Measurements from ENCODE around the gene GARIN5A. TPM values are rescaled to one million over a fixed set of nuclear protein-coding genes. Genes with fewer than 3 reads are reported as not detected.
A peak's percentile ranks its signal among the peaks of the same experiment; 100 is the strongest.

Gene GARIN5A
- polyA plus RNA-seq, 2 of the 4 experiments (the other 2 are of a cell fraction) = 1.1 to 1.7 TPM

DNA sequence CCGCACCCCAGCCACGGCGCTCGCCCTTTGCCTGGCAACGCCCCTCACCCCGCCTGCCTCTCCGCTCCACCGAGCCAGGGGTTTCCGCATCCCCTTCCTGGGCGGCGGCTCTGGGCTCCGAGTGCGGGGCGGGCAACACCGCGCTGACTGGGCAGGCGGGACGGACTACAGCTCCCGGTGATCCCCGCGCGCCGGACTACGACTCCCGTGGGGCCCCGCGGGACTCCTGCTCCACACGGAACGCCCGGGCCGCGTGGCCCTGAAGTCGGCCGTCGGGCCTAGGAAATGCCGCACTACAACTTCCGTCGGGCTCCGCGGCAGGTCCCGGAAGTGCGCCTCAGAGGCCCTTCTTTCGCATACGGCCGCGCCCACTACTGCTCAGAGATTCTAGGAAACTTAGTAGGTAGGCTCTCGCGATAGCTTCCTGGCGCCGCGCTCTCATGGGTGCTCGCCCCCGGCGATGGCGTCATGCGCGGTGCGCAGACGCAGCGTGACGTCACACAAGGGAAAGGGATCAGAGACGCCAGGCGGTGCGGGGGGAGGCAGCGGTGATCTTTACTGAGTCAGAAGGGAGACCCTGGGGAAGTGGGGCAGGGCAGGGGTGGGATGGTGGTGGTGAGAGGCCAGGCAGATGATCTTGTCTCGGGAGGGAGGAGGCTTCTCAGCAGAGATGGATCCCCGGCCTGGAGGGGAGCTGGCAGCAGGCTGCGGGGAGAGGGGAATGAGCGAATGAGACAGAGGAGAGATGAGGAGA lies 34.6 kb upstream of the GARIN5A start, which contains the start of gene JOSD2:
Gene JOSD2 (minus strand): TSS at position 123 of the 754 bp plus-strand sequence. CDS start 760 bp downstream, outside the sequence.
- POLR2A ChIA-PET = interaction anchor here (0.6 to 1.2 kb wide), 11 partner anchors 9 to 293 kb away, joined by 3 to 5 read pairs (median 3); partner anchors contain the start of genes KCNC3 and NR1H2
- Histone ChIP-seq H3K27ac (peak within 1 kb of the TSS; percentile 91 to 92), H3K9me3 (no peaks in the 10 kb centered on the region), H3K4me3 (peak within 1 kb of the TSS; percentile 76), H3K4me1 (peaks cover 12% of the 10 kb centered on the region; the same call in 2 of the 3 replicates), H3K4me2 (peak within 1 kb of the TSS; percentile 94)
- FAIRE-seq = peak; percentile 36
- DNase-seq (ENCODE audit: low read depth in 1 of 2, low spot score in 1 of 2) = peak; percentile 99 to 100
- CTCF ChIA-PET = interaction anchor here (0.8 to 4.3 kb wide), 8 partner anchors 14 to 213 kb away, joined by 3 to 28 read pairs (median 3); no protein-coding TSS in a partner anchor
- WGBS (ENCODE audit: missing lambda C conversion rate) = 6% methylated on average over 39 of the region's 69 CpGs
- ATAC-seq = peak; percentile 80 to 94
- TF ChIP-seq TP53 (CRISPR knock-in tag; IDR thresholded peaks at IDR 0.05) (peak; percentile 82; the same call in 1 of the 2 replicates), MAZ (IDR thresholded peaks at IDR 0.05; ENCODE audit: borderline replicate concordance, low read depth, low read length) (peak; percentile 99), CBX2 (IDR thresholded peaks at IDR 0.05; ENCODE audit: borderline replicate concordance, low read depth) (no peak), CHD4 (IDR thresholded peaks at IDR 0.05; ENCODE audit: borderline replicate concordance) (no peak), EP300 (IDR thresholded peaks at IDR 0.05) (no peak), POLR2A (IDR thresholded peaks at IDR 0.05; ENCODE audit: low read length) (peak; percentile 65), ZFP36 (IDR thresholded peaks at IDR 0.05; ENCODE audit: borderline replicate concordance, partially characterized antibody) (no peak), RNF2 (IDR thresholded peaks at IDR 0.05; ENCODE audit: borderline replicate concordance, low read depth) (no peak), RARB (CRISPR knock-in tag; IDR thresholded peaks at IDR 0.05) (no peak), ESRRA (IDR thresholded peaks at IDR 0.05; ENCODE audit: borderline replicate concordance, low read length) (peak; percentile 66; the same call in 1 of the 2 replicates), MAFK (IDR thresholded peaks at IDR 0.05; ENCODE audit: partially characterized antibody) (peak; percentile 85), NFE2L2 (conservative IDR thresholded peaks at IDR 0.05; ENCODE audit: low read length) (no peak), TFCP2L1 (CRISPR knock-in tag; IDR thresholded peaks at IDR 0.05) (no peak), EHF (CRISPR knock-in tag; IDR thresholded peaks at IDR 0.05) (no peak), FOSB (CRISPR knock-in tag; IDR thresholded peaks at IDR 0.05) (no peak), RFX5 (IDR thresholded peaks at IDR 0.05) (peak; percentile 82), SMC3 (IDR thresholded peaks at IDR 0.05) (no peak), HOXB13 (CRISPR knock-in tag; IDR thresholded peaks at IDR 0.05; ENCODE audit: low read depth) (no peak), CEBPB (IDR thresholded peaks at IDR 0.05) (peak in 1 of 2 experiments; percentile 38; a peak in 1 of 4 replicates), POLR2AphosphoS2 (conservative IDR thresholded peaks at IDR 0.05; ENCODE audit: low read length) (no peak), HOXA7 (CRISPR knock-in tag; IDR thresholded peaks at IDR 0.05) (no peak), RAD21 (conservative IDR thresholded peaks at IDR 0.05 in 1 of 2, IDR thresholded peaks at IDR 0.05 in 1 of 2) (no peak), JUN (IDR thresholded peaks at IDR 0.05) (peak; percentile 58 to 92; a peak in 4 of 5 replicates), RCOR1 (IDR thresholded peaks at IDR 0.05; ENCODE audit: low read depth, low read length) (no peak), FOSL2 (IDR thresholded peaks at IDR 0.05) (no peak), FOSL2 (CRISPR knock-in tag; IDR thresholded peaks at IDR 0.05) (peak; percentile 74; the same call in 1 of the 2 replicates)
- TF ChIP-seq, protein P1, sequence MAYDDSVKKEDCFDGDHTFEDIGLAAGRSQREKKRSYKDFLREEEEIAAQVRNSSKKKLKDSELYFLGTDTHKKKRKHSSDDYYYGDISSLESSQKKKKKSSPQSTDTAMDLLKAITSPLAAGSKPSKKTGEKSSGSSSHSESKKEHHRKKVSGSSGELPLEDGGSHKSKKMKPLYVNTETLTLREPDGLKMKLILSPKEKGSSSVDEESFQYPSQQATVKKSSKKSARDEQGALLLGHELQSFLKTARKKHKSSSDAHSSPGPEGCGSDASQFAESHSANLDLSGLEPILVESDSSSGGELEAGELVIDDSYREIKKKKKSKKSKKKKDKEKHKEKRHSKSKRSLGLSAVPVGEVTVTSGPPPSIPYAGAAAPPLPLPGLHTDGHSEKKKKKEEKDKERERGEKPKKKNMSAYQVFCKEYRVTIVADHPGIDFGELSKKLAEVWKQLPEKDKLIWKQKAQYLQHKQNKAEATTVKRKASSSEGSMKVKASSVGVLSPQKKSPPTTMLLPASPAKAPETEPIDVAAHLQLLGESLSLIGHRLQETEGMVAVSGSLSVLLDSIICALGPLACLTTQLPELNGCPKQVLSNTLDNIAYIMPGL (CRISPR knock-in tag; IDR thresholded peaks at IDR 0.05; ENCODE audit: borderline replicate concordance) = no peak
- TF ChIP-seq, protein P2, sequence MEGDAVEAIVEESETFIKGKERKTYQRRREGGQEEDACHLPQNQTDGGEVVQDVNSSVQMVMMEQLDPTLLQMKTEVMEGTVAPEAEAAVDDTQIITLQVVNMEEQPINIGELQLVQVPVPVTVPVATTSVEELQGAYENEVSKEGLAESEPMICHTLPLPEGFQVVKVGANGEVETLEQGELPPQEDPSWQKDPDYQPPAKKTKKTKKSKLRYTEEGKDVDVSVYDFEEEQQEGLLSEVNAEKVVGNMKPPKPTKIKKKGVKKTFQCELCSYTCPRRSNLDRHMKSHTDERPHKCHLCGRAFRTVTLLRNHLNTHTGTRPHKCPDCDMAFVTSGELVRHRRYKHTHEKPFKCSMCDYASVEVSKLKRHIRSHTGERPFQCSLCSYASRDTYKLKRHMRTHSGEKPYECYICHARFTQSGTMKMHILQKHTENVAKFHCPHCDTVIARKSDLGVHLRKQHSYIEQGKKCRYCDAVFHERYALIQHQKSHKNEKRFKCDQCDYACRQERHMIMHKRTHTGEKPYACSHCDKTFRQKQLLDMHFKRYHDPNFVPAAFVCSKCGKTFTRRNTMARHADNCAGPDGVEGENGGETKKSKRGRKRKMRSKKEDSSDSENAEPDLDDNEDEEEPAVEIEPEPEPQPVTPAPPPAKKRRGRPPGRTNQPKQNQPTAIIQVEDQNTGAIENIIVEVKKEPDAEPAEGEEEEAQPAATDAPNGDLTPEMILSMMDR (IDR thresholded peaks at IDR 0.05) = no peak
- TF ChIP-seq, protein P3, sequence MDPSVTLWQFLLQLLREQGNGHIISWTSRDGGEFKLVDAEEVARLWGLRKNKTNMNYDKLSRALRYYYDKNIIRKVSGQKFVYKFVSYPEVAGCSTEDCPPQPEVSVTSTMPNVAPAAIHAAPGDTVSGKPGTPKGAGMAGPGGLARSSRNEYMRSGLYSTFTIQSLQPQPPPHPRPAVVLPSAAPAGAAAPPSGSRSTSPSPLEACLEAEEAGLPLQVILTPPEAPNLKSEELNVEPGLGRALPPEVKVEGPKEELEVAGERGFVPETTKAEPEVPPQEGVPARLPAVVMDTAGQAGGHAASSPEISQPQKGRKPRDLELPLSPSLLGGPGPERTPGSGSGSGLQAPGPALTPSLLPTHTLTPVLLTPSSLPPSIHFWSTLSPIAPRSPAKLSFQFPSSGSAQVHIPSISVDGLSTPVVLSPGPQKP (IDR thresholded peaks at IDR 0.05; ENCODE audit: low read depth, low read length) = no peak
- TF ChIP-seq, protein P4, sequence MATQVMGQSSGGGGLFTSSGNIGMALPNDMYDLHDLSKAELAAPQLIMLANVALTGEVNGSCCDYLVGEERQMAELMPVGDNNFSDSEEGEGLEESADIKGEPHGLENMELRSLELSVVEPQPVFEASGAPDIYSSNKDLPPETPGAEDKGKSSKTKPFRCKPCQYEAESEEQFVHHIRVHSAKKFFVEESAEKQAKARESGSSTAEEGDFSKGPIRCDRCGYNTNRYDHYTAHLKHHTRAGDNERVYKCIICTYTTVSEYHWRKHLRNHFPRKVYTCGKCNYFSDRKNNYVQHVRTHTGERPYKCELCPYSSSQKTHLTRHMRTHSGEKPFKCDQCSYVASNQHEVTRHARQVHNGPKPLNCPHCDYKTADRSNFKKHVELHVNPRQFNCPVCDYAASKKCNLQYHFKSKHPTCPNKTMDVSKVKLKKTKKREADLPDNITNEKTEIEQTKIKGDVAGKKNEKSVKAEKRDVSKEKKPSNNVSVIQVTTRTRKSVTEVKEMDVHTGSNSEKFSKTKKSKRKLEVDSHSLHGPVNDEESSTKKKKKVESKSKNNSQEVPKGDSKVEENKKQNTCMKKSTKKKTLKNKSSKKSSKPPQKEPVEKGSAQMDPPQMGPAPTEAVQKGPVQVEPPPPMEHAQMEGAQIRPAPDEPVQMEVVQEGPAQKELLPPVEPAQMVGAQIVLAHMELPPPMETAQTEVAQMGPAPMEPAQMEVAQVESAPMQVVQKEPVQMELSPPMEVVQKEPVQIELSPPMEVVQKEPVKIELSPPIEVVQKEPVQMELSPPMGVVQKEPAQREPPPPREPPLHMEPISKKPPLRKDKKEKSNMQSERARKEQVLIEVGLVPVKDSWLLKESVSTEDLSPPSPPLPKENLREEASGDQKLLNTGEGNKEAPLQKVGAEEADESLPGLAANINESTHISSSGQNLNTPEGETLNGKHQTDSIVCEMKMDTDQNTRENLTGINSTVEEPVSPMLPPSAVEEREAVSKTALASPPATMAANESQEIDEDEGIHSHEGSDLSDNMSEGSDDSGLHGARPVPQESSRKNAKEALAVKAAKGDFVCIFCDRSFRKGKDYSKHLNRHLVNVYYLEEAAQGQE (IDR thresholded peaks at IDR 0.05) = peak; percentile 93
- TF ChIP-seq, protein P5, sequence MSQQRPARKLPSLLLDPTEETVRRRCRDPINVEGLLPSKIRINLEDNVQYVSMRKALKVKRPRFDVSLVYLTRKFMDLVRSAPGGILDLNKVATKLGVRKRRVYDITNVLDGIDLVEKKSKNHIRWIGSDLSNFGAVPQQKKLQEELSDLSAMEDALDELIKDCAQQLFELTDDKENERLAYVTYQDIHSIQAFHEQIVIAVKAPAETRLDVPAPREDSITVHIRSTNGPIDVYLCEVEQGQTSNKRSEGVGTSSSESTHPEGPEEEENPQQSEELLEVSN (IDR thresholded peaks at IDR 0.05; ENCODE audit: borderline replicate concordance, low read depth) = 0 out of 2 replicates have a peak, but pooled peaks have one; percentile 73
